ENCODE data around the gene WWC2.
"Not testable (repeated sequence)": the region's sequence is repeated elsewhere in the genome, so short reads cannot be mapped to it uniquely, and the experiment has no call there.

DNA sequence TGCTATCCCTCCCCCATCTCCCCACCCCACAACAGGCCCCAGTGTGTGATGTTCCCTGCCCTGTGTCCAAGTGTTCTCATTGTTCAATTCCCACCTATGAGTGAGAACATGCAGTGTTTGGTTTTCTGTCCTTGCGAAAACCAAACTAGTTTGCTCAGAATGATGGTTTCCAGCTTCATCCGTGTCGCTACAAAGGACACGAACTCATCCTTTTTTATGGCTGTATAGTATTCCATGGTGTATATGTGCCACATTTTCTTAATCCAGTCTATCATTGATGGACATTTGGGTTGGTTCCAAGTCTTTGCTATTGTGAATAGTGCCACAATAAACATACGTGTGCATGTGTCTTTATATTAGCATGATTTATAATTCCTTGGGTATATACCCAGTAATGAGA is 51.6 kb downstream of the WWC2 start:
- not testable (repeated sequence) for TF ChIP-seq POLR2AphosphoS5 (IDR thresholded peaks at IDR 0.05; ENCODE audit: borderline replicate concordance, low read depth, low read length); EZH2 (IDR thresholded peaks at IDR 0.05); FOXP2 (optimal IDR thresholded peaks at IDR 0.05; ENCODE audit: control extremely low read depth, extremely low read length, insufficient read depth)
